Testis (tissue), 2 donors: ENCODE data around the gene ATRNL1.

Experiments used
- POLR2A ChIP-seq: fragments of 450-650 bp; IDR thresholded peaks from one replicate; pipeline ENCODE4 v1.6.1; 2017; ENCODE audit warnings: antibody characterized with exemption, mild to moderate bottlenecking, moderate library complexity
- TF ChIP-seq, protein P1 (sequence below), 3 experiments: fragments of 450-650 bp in 2 of 3; fragments of 200-600 bp in 1 of 3; sonication (generic) in 1 of 3; IDR thresholded peaks; one replicate each; pipeline ENCODE4 v1.5.1; 2016 to 2019; ENCODE audit warnings: antibody characterized with exemption in 3 of 3, mild to moderate bottlenecking in 2 of 3, moderate library complexity in 1 of 3

DNA sequence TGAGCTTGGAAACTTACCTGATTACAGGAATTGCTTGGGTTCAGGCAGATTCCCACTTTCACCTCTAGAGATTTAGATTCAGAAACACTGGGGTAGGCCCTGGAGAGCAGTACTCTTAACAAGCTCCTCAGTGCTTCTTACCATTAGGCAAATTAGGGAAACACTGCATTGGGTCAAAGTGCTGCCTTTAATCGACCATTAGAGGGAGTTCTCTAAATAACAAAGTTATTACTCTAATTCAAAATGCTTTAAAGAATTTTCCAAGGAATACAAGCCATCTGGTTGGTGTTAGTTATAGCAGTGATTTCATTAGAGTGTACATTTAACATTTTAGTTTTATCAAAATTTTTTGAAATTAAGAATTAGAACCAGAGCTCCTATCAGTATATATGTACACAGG, 855.3 kb downstream of the ATRNL1 start:
- TF ChIP-seq, protein P1, sequence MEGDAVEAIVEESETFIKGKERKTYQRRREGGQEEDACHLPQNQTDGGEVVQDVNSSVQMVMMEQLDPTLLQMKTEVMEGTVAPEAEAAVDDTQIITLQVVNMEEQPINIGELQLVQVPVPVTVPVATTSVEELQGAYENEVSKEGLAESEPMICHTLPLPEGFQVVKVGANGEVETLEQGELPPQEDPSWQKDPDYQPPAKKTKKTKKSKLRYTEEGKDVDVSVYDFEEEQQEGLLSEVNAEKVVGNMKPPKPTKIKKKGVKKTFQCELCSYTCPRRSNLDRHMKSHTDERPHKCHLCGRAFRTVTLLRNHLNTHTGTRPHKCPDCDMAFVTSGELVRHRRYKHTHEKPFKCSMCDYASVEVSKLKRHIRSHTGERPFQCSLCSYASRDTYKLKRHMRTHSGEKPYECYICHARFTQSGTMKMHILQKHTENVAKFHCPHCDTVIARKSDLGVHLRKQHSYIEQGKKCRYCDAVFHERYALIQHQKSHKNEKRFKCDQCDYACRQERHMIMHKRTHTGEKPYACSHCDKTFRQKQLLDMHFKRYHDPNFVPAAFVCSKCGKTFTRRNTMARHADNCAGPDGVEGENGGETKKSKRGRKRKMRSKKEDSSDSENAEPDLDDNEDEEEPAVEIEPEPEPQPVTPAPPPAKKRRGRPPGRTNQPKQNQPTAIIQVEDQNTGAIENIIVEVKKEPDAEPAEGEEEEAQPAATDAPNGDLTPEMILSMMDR (IDR thresholded peaks at IDR 0.05), result peak in 1 of 3 experiments; percentile 46
- no peak for TF ChIP-seq POLR2A
